NB4 (cell line): ENCODE measurements around the gene MIF4GD.

Source experiments
- CTCF ChIP-seq: IDR thresholded peaks from one replicate; pipeline ENCODE4 v1.5.1; 2012; ENCODE audit warnings: low read depth, low read length
- MYC ChIP-seq: IDR thresholded peaks from 2 replicates; pipeline ENCODE4 v1.6.1; 2011; ENCODE audit warnings: low read depth, low read length

GRCh38 chr17:75260641-75261335 is 10.2 kb downstream of the MIF4GD start:
- TF ChIP-seq CTCF (no peak), MYC (no peak)
